GM19324 (cell line): Measurements from ENCODE around the gene TIMP3.
"Not testable (repeated sequence)": the region's sequence is repeated elsewhere in the genome, so short reads cannot be mapped to it uniquely, and the experiment has no call there.

Source experiments
- ATAC-seq: cut with Tn5 transposase; IDR thresholded peaks from one replicate; pipeline ENCODE4 v1.9.1; 2021; ENCODE audit warnings: mild to moderate bottlenecking, moderate library complexity; ENCODE audit not compliant: unreplicated experiment, low FRiP score

TIMP3 gene

GRCh38 chr22:32850591-32851517 is 49.3 kb downstream of the TIMP3 start:
- no peak for ATAC-seq

- ATAC-seq, result no peak
Measured at GRCh38 chr22:32852395-32853251, 51.1 kb downstream of the TIMP3 start.

- no peak for ATAC-seq
Measured at GRCh38 chr22:32853662-32854061, 52.2 kb downstream of the TIMP3 start.

GRCh38 chr22:32854351-32854804 is 52.9 kb downstream of the TIMP3 start:
- ATAC-seq, result no peak

- ATAC-seq, result no peak
Measured at GRCh38 chr22:32855045-32855756, 53.7 kb downstream of the TIMP3 start.

GRCh38 chr22:32858121-32858703 is 56.7 kb downstream of the TIMP3 start:
- no peak for ATAC-seq

GRCh38 chr22:32858957-32859356 is 57.5 kb downstream of the TIMP3 start:
- no peak for ATAC-seq

GRCh38 chr22:32859743-32860142 is 58.2 kb downstream of the TIMP3 start:
- ATAC-seq, result no peak

GRCh38 chr22:32861330-32861729 is 59.8 kb downstream of the TIMP3 start:
- ATAC-seq, result no peak

- ATAC-seq, result no peak
Measured at GRCh38 chr22:32862083-32862482, 60.6 kb downstream of the TIMP3 start.

GRCh38 chr22:32862936-32863661 is 61.6 kb downstream of the TIMP3 start:
- ATAC-seq, result no peak

GRCh38 chr22:32864041-32864440 is 62.5 kb downstream of the TIMP3 start:
- no peak for ATAC-seq

- no peak for ATAC-seq
Measured at GRCh38 chr22:32864596-32864995, 63.1 kb downstream of the TIMP3 start.

GRCh38 chr22:32866953-32867352 is 65.4 kb downstream of the TIMP3 start:
- ATAC-seq, result no peak

- no peak for ATAC-seq
Measured at GRCh38 chr22:32868946-32869345, 67.4 kb downstream of the TIMP3 start.

GRCh38 chr22:32870474-32870873 is 69.0 kb downstream of the TIMP3 start:
- ATAC-seq, result no peak

GRCh38 chr22:32873604-32874003 is 72.1 kb downstream of the TIMP3 start:
- ATAC-seq, result not testable (repeated sequence)

- ATAC-seq, result no peak
Measured at GRCh38 chr22:32874385-32874784, 72.9 kb downstream of the TIMP3 start.

- ATAC-seq, result no peak
Measured at GRCh38 chr22:32874976-32875375, 73.5 kb downstream of the TIMP3 start.

- no peak for ATAC-seq
Measured at GRCh38 chr22:32876516-32876915, 75.0 kb downstream of the TIMP3 start.
